ENCODE measurements around the gene GRM5. TPM values are rescaled to one million over a fixed set of nuclear protein-coding genes. Genes with fewer than 3 reads are reported as not detected.

The GRM5 gene
- total RNA-seq, 1 donor from 2014 or later: 0.26 TPM

DNA sequence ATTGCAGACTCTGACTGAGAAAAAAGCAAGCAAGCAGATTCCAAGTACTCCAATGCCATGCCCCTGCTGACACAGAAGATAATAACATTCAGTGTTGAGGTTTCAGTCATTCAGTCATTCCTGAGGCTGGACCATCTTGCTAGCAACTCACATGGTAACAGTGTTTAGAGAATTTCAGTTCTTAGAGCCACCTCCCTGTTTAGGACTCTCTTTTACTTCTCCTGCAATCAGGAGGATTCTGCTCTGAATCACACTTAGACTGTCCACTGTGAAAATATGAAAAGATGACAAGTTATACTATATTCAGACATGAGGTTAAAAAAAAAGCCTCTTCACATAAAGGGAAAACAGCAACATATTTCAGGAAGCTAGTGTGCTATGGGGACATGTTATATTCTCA is 544.4 kb downstream of the GRM5 start:
- Mint-ChIP-seq H3K36me3 (ENCODE audit: insufficient read depth) (no peaks in the 10 kb centered on the region), H3K4me1 (ENCODE audit: low read depth) (no peaks in the 10 kb centered on the region), H3K9me3 (ENCODE audit: low read depth) (no peaks in the 10 kb centered on the region), H3K27ac (no peak overlapping the region), H3K4me3 (ENCODE audit: low read depth) (no peak overlapping the region), H3K27me3 (no peaks in the 10 kb centered on the region)
- no peak for DNase-seq (ENCODE audit: low spot score, unreplicated experiment)
- TF ChIP-seq, protein P1, sequence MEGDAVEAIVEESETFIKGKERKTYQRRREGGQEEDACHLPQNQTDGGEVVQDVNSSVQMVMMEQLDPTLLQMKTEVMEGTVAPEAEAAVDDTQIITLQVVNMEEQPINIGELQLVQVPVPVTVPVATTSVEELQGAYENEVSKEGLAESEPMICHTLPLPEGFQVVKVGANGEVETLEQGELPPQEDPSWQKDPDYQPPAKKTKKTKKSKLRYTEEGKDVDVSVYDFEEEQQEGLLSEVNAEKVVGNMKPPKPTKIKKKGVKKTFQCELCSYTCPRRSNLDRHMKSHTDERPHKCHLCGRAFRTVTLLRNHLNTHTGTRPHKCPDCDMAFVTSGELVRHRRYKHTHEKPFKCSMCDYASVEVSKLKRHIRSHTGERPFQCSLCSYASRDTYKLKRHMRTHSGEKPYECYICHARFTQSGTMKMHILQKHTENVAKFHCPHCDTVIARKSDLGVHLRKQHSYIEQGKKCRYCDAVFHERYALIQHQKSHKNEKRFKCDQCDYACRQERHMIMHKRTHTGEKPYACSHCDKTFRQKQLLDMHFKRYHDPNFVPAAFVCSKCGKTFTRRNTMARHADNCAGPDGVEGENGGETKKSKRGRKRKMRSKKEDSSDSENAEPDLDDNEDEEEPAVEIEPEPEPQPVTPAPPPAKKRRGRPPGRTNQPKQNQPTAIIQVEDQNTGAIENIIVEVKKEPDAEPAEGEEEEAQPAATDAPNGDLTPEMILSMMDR (IDR thresholded peaks at IDR 0.05; ENCODE audit: unreplicated experiment): no peak

DNA sequence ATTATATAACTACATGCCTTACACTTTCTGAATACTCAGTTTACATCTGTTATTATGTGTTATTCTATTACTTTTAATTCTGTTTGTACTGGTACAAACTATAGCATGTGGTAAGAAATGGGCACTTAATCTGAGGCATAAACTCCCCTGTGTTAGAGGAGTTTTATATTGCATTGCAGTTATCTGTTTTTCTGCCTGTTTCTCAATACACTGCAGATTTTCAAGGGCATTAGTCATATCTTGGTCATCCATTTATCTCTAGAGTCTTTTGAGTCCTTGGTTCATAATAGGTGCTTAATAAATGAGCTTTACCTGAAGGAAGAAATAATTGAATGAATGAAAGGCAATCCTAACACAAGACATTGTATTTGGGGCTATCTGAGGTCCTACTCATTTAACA is 545.4 kb downstream of the GRM5 start:
- Mint-ChIP-seq H3K36me3 (ENCODE audit: insufficient read depth) (no peaks in the 10 kb centered on the region), H3K27me3 (no peaks in the 10 kb centered on the region), H3K9me3 (ENCODE audit: low read depth) (no peaks in the 10 kb centered on the region), H3K4me1 (ENCODE audit: low read depth) (no peaks in the 10 kb centered on the region), H3K27ac (no peak overlapping the region), H3K4me3 (ENCODE audit: low read depth) (no peak overlapping the region)
- TF ChIP-seq, protein P1 (IDR thresholded peaks at IDR 0.05; ENCODE audit: unreplicated experiment): no peak
- no peak for DNase-seq (ENCODE audit: low spot score, unreplicated experiment)

DNA sequence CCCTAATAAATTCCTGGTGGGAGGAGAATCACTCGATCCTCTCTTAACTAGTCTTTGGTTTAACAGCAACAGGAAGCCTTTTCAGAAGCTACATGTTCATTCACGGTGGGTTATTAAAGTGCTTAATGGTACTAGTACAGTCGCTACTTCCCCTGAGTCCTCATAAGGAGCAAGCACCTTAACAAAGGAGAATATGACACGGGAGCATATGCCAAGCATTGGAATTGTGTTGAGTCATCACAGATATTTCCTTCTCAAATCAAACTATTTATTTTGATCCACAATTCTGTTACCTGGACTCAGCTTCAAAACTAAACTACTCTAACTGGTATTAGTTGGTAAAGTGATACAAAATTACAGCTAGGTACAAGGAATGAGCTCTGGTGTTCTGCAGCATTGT is 550.8 kb downstream of the GRM5 start:
- peaks cover 33% of the 10 kb centered on the region for H3K27me3 Mint-ChIP-seq
- TF ChIP-seq, protein P1 (IDR thresholded peaks at IDR 0.05; ENCODE audit: unreplicated experiment): no peak
- H3K36me3 Mint-ChIP-seq (ENCODE audit: insufficient read depth): no peaks in the 10 kb centered on the region
- no peak overlapping the region for H3K4me3 Mint-ChIP-seq (ENCODE audit: low read depth)
- no peaks in the 10 kb centered on the region for H3K9me3 Mint-ChIP-seq (ENCODE audit: low read depth)
- DNase-seq (ENCODE audit: low spot score, unreplicated experiment): no peak
- no peaks in the 10 kb centered on the region for H3K4me1 Mint-ChIP-seq (ENCODE audit: low read depth)
- H3K27ac Mint-ChIP-seq: no peak overlapping the region

DNA sequence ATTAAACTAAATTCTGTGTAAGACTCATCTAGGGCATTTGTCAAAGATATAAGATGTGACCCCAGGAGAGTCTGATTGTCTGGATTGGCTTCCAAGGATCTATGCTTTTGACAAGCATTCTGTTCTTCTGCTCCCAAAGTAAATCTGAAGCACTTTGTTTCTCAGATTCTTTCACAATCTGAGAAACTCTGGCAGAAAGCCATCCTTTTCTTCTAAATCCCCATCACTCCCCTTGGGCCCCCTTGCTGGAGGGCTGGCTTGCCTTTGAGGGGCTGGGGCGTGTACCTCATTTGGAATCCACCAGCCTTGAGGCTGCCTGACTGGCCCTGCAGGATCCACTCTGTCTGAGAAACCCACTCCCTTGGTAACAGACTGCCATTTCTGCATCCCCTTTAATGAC is 554.8 kb downstream of the GRM5 start:
- TF ChIP-seq, protein P1 (IDR thresholded peaks at IDR 0.05; ENCODE audit: unreplicated experiment): no peak
- DNase-seq (ENCODE audit: low spot score, unreplicated experiment): no peak
- no peak overlapping the region for H3K4me3 Mint-ChIP-seq (ENCODE audit: low read depth)
- H3K27me3 Mint-ChIP-seq: peaks cover 61% of the 10 kb centered on the region
- H3K36me3 Mint-ChIP-seq (ENCODE audit: insufficient read depth): no peaks in the 10 kb centered on the region
- no peak overlapping the region for H3K27ac Mint-ChIP-seq
- no peaks in the 10 kb centered on the region for H3K9me3 Mint-ChIP-seq (ENCODE audit: low read depth)
- H3K4me1 Mint-ChIP-seq (ENCODE audit: low read depth): peaks cover 1% of the 10 kb centered on the region

DNA sequence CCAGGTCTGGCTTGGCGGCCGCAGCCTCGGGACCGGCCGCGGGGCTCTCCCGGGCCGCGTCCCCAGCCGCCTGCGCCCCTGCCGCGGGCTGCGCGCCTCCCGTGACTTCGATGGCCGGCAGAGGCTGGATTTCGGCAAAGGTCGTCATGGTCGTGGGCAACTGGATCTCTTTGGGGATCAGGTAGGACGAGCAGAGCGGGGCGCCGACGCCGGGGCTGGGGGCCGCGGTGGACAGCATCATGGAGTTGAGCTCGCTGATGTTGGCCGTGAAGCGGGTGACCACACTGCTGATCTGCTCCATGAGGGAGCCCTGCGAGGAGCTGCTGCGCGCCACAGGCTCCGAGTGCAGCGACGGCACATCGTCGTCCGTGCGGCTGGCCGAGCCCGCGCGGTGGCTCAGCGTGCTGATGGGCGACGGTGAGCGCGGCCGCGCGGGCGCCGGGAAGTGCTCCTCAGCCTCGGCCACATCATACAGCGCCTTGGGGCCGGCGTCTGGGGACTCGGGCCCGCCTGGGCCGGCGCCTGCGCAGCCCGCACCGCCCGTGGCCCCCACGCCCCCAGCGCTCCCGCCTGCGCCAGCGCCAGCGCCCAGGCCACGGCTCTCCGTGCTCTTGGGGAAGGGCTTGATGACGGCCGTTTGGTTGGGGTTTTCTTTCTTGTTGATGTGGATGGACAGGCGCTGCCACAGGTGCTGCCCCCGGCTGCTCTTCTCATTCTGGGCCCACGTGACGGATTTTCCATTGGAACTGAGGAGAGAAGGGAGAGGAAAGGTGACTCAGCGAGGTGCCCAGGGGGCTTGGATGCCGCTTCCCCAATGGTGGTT is 556.8 kb downstream of the GRM5 start:
- TF ChIP-seq, protein P1 (IDR thresholded peaks at IDR 0.05; ENCODE audit: unreplicated experiment): no peak
- Mint-ChIP-seq H3K4me3 (ENCODE audit: low read depth) (peak overlapping the region; percentile 65), H3K4me1 (ENCODE audit: low read depth) (peaks cover 1% of the 10 kb centered on the region), H3K27ac (no peak overlapping the region), H3K9me3 (ENCODE audit: low read depth) (no peaks in the 10 kb centered on the region), H3K36me3 (ENCODE audit: insufficient read depth) (no peaks in the 10 kb centered on the region), H3K27me3 (peaks cover 68% of the 10 kb centered on the region)
- peak; percentile 24 for DNase-seq (ENCODE audit: low spot score, unreplicated experiment)

Data from progenitor cell of endocrine pancreas (in vitro differentiated cells).